HepG2 (cell line): ENCODE measurements around the gene ZNF316. TPM values are rescaled to one million over a fixed set of nuclear protein-coding genes. Genes with fewer than 3 reads are reported as not detected.

ENCODE experiments used
- ADNP ChIP-seq: sonication (generic); formaldehyde crosslinking; IDR thresholded peaks from 2 replicates; pipeline ENCODE4 v1.4.0; 2020; ENCODE audit warnings: missing genetic modification reagents
- DR1 ChIP-seq: sonication (generic); formaldehyde crosslinking; IDR thresholded peaks from 2 replicates; pipeline ENCODE4 v1.8.0; 2021; ENCODE audit warnings: mild to moderate bottlenecking, missing genetic modification reagents, inconsistent platforms
- FOXA3 ChIP-seq: IDR thresholded peaks from 2 replicates; pipeline ENCODE4 v1.6.1; 2016; ENCODE audit warnings: missing genetic modification reagents, missing compliant biosample characterization
- GATAD1 ChIP-seq: IDR thresholded peaks from 2 replicates; pipeline ENCODE4 v1.6.1; 2016; ENCODE audit warnings: missing genetic modification reagents, missing compliant biosample characterization
- HMG20A ChIP-seq: IDR thresholded peaks from 2 replicates; pipeline ENCODE4 v1.6.1; 2016; ENCODE audit warnings: borderline replicate concordance
- NRL ChIP-seq: sonication (generic); formaldehyde crosslinking; IDR thresholded peaks from 2 replicates; pipeline ENCODE4 v1.5.0; 2020; ENCODE audit warnings: missing genetic modification reagents, mild to moderate bottlenecking, moderate library complexity, borderline replicate concordance
- SMAD3 ChIP-seq: sonication (generic); formaldehyde crosslinking; IDR thresholded peaks from 2 replicates; pipeline ENCODE4 v1.4.0; 2020; ENCODE audit warnings: missing genetic modification reagents
- STAT5B ChIP-seq: sonication (generic); formaldehyde crosslinking; IDR thresholded peaks from 2 replicates; pipeline ENCODE4 v1.4.0; 2020; ENCODE audit warnings: missing genetic modification reagents
- ZFX ChIP-seq: sonication (generic); formaldehyde crosslinking; IDR thresholded peaks from 2 replicates; pipeline ENCODE4 v1.4.0; 2020; ENCODE audit warnings: mild to moderate bottlenecking, low read depth, missing genetic modification reagents, moderate library complexity
- ZNF296 ChIP-seq: sonication (generic); formaldehyde crosslinking; conservative IDR thresholded peaks from 2 replicates; pipeline ENCODE4 v1.5.0; 2020; ENCODE audit warnings: mild to moderate bottlenecking, missing genetic modification reagents
- ZNF333 ChIP-seq: sonication (generic); formaldehyde crosslinking; IDR thresholded peaks from 2 replicates; pipeline ENCODE4 v1.4.0; 2020; ENCODE audit warnings: mild to moderate bottlenecking, missing genetic modification reagents, borderline replicate concordance
- ZNF337 ChIP-seq: sonication (generic); formaldehyde crosslinking; IDR thresholded peaks from 2 replicates; pipeline ENCODE4 v1.5.1; 2020; ENCODE audit warnings: missing genetic modification reagents, low read depth, mild to moderate bottlenecking, borderline replicate concordance
- ZNF549 ChIP-seq: sonication (generic); formaldehyde crosslinking; IDR thresholded peaks from 2 replicates; pipeline ENCODE4 v1.5.0; 2020; ENCODE audit warnings: missing genetic modification reagents
- ZNF550 ChIP-seq: sonication (generic); formaldehyde crosslinking; IDR thresholded peaks from 2 replicates; pipeline ENCODE4 v1.4.0; 2020; ENCODE audit warnings: mild to moderate bottlenecking, missing genetic modification reagents, borderline replicate concordance
- ZNF607 ChIP-seq: sonication (generic); formaldehyde crosslinking; IDR thresholded peaks from 2 replicates; pipeline ENCODE4 v1.5.1; 2020; ENCODE audit warnings: missing genetic modification reagents, mild to moderate bottlenecking, borderline replicate concordance
- polyA plus RNA-seq, 8 experiments: library from polyadenylated mRNA; depleted of rRNA in 3 of 8; stranded (reverse) in 7 of 8; unstranded in 1 of 8; fragments of >200 nt; fragmentation: Illumina TruSeq in 4 of 8; extraction: Trizol in 4 of 8; gene quantifications; 2 replicates each; pipeline versions ENCODE4 v1.2.1 to v1.2.3, GENCODE V29; 2011 to 2016; ENCODE audit warnings: low read depth in 4 of 8, missing spikeins in 1 of 8, mixed read lengths in 1 of 8; ENCODE audit not compliant: insufficient read depth in 1 of 8
- total RNA-seq, 5 experiments: library from RNA; depleted of rRNA; stranded (reverse); fragments of >200 nt; fragmentation: Illumina TruSeq; extraction: Trizol; gene quantifications; 2 replicates each; pipeline ENCODE4 v1.2.3, GENCODE V29; 2016; ENCODE audit warnings: low read depth in 1 of 5
- TF ChIP-seq, protein P1 (sequence below): sonication (generic); formaldehyde crosslinking; IDR thresholded peaks from 2 replicates; pipeline ENCODE4 v1.5.0; 2020; ENCODE audit warnings: mild to moderate bottlenecking, missing genetic modification reagents, borderline replicate concordance
- TF ChIP-seq, protein P2 (sequence below): sonication (generic); formaldehyde crosslinking; IDR thresholded peaks from 2 replicates; pipeline ENCODE4 v1.4.0; 2020; ENCODE audit warnings: missing genetic modification reagents
- TF ChIP-seq, protein P3 (sequence below), 2 experiments: sonication (generic) in 1 of 2; formaldehyde crosslinking in 1 of 2; IDR thresholded peaks; 2 replicates each; pipeline versions ENCODE4 v1.4.0 to v1.6.1; 2018 to 2020; ENCODE audit warnings: missing genetic modification reagents in 2 of 2, borderline replicate concordance in 1 of 2, low read depth in 1 of 2, mild to moderate bottlenecking in 1 of 2, missing biosample characterization in 1 of 2
- TF ChIP-seq, protein P4 (sequence below): sonication (generic); formaldehyde crosslinking; IDR thresholded peaks from 2 replicates; pipeline ENCODE4 v1.4.0; 2020; ENCODE audit warnings: missing genetic modification reagents, borderline replicate concordance

ZNF316 gene
- total and polyA plus RNA-seq, 2 of the 13 experiments (the other 11 are each of a cell fraction or from before 2014, with no cell fraction given), result 4.3 to 9.9 TPM

DNA sequence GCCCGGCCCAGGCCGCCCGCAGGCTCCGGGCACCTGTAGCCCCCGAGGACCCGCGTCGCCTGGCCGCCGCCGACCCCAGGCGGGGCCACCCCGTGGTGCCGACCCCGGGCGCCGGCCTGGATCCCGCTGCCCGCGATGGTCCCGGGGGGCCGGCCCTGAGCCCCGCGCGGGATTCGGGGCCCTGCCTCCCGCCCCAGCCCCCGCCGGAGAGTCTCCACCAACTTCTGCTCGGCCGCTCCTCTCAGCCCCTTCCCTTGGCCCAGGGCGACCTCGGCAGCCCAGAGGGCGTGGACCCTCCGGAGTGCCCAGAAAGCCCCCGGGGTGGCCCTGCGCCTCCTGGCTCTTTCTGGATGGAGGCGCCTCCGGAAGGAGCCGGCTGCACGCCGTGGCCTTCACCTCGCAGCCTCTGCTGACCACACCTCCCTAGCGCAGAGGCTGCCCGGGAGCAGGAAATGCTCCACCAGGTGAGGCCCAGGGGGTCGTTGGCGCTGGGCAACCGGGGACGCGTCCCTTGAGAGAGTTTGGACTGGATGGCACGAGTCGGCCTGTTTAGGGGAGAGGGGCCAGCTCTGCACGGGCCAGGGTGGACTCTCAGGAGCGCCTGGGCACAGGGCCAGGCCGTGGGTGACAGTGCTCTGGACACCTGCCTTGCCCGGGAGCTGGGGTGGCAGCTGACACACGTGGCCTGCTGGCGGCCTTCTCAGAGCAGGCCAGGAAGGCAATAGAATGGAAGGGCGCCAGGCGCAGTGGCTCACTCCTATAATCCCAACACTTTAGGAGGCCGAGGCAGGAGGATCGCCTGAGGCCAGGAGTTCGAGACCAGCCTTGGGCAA, 21.2 kb upstream of the ZNF316 start (continued):
- TF ChIP-seq FOXA3 (CRISPR knock-in tag) (0 out of 2 replicates have a peak, but pooled peaks have one; percentile 18), GATAD1 (peak; percentile 58; the same call in 1 of the 2 replicates), ZNF333 (CRISPR knock-in tag) (no peak), ZNF549 (CRISPR knock-in tag) (no peak), ZNF296 (CRISPR knock-in tag) (peak; percentile 72; the same call in 1 of the 2 replicates), ZNF337 (no peak), ZNF607 (CRISPR knock-in tag) (peak; percentile 32; the same call in 1 of the 2 replicates), DR1 (peak; percentile 20; the same call in 1 of the 2 replicates), STAT5B (CRISPR knock-in tag) (0 out of 2 replicates have a peak, but pooled peaks have one; percentile 23), ZNF550 (CRISPR knock-in tag) (no peak), ZFX (CRISPR knock-in tag) (peak; percentile 89), HMG20A (CRISPR knock-in tag) (no peak), SMAD3 (CRISPR knock-in tag) (0 out of 2 replicates have a peak, but pooled peaks have one; percentile 17), ADNP (CRISPR knock-in tag) (no peak), NRL (CRISPR knock-in tag) (peak; percentile 65)
- TF ChIP-seq, protein P1, sequence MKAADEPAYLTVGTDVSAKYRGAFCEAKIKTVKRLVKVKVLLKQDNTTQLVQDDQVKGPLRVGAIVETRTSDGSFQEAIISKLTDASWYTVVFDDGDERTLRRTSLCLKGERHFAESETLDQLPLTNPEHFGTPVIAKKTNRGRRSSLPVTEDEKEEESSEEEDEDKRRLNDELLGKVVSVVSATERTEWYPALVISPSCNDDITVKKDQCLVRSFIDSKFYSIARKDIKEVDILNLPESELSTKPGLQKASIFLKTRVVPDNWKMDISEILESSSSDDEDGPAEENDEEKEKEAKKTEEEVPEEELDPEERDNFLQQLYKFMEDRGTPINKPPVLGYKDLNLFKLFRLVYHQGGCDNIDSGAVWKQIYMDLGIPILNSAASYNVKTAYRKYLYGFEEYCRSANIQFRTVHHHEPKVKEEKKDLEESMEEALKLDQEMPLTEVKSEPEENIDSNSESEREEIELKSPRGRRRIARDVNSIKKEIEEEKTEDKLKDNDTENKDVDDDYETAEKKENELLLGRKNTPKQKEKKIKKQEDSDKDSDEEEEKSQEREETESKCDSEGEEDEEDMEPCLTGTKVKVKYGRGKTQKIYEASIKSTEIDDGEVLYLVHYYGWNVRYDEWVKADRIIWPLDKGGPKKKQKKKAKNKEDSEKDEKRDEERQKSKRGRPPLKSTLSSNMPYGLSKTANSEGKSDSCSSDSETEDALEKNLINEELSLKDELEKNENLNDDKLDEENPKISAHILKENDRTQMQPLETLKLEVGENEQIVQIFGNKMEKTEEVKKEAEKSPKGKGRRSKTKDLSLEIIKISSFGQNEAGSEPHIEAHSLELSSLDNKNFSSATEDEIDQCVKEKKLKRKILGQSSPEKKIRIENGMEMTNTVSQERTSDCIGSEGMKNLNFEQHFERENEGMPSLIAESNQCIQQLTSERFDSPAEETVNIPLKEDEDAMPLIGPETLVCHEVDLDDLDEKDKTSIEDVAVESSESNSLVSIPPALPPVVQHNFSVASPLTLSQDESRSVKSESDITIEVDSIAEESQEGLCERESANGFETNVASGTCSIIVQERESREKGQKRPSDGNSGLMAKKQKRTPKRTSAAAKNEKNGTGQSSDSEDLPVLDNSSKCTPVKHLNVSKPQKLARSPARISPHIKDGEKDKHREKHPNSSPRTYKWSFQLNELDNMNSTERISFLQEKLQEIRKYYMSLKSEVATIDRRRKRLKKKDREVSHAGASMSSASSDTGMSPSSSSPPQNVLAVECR (CRISPR knock-in tag), result peak; percentile 83
- TF ChIP-seq, protein P2, sequence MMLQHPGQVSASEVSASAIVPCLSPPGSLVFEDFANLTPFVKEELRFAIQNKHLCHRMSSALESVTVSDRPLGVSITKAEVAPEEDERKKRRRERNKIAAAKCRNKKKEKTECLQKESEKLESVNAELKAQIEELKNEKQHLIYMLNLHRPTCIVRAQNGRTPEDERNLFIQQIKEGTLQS (CRISPR knock-in tag), result peak; percentile 55; the same call in 1 of the 2 replicates
- TF ChIP-seq, protein P3, sequence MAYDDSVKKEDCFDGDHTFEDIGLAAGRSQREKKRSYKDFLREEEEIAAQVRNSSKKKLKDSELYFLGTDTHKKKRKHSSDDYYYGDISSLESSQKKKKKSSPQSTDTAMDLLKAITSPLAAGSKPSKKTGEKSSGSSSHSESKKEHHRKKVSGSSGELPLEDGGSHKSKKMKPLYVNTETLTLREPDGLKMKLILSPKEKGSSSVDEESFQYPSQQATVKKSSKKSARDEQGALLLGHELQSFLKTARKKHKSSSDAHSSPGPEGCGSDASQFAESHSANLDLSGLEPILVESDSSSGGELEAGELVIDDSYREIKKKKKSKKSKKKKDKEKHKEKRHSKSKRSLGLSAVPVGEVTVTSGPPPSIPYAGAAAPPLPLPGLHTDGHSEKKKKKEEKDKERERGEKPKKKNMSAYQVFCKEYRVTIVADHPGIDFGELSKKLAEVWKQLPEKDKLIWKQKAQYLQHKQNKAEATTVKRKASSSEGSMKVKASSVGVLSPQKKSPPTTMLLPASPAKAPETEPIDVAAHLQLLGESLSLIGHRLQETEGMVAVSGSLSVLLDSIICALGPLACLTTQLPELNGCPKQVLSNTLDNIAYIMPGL (CRISPR knock-in tag; IDR thresholded peaks at IDR 0.05; ENCODE audit: borderline replicate concordance in 1 of 2, low read depth in 1 of 2), result peak; percentile 39 to 40; a peak in 2 of 4 replicates
- TF ChIP-seq, protein P4, sequence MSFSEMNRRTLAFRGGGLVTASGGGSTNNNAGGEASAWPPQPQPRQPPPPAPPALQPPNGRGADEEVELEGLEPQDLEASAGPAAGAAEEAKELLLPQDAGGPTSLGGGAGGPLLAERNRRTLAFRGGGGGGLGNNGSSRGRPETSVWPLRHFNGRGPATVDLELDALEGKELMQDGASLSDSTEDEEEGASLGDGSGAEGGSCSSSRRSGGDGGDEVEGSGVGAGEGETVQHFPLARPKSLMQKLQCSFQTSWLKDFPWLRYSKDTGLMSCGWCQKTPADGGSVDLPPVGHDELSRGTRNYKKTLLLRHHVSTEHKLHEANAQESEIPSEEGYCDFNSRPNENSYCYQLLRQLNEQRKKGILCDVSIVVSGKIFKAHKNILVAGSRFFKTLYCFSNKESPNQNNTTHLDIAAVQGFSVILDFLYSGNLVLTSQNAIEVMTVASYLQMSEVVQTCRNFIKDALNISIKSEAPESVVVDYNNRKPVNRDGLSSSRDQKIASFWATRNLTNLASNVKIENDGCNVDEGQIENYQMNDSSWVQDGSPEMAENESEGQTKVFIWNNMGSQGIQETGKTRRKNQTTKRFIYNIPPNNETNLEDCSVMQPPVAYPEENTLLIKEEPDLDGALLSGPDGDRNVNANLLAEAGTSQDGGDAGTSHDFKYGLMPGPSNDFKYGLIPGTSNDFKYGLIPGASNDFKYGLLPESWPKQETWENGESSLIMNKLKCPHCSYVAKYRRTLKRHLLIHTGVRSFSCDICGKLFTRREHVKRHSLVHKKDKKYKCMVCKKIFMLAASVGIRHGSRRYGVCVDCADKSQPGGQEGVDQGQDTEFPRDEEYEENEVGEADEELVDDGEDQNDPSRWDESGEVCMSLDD (CRISPR knock-in tag), result 0 out of 2 replicates have a peak, but pooled peaks have one; percentile 18
